HUES48 (cell line): ENCODE measurements around the gene GLIS2.
A peak's percentile ranks its signal among the peaks of the same experiment; 100 is the strongest.

Experiments
- H3K27ac ChIP-seq: one replicate; pipeline ENCODE4 v1.7.0; 2013; ENCODE audit warnings: low read depth, low read length, inconsistent platforms
- H3K27me3 ChIP-seq: 2 replicates; pipeline ENCODE4 v1.6.1; 2013; ENCODE audit warnings: mild to moderate bottlenecking, low read length; ENCODE audit not compliant: control insufficient read depth, insufficient read depth
- H3K36me3 ChIP-seq: 2 replicates; pipeline ENCODE4 v1.6.1; 2013; ENCODE audit warnings: low read length; ENCODE audit not compliant: control insufficient read depth, insufficient read depth
- H3K4me1 ChIP-seq: 2 replicates; pipeline ENCODE4 v1.6.1; 2013; ENCODE audit warnings: mild to moderate bottlenecking, low read length; ENCODE audit not compliant: control insufficient read depth, insufficient read depth
- H3K4me3 ChIP-seq: 2 replicates; pipeline ENCODE4 v1.5.1; 2013; ENCODE audit warnings: mild to moderate bottlenecking, low read depth, low read length
- H3K9ac ChIP-seq: 2 replicates; pipeline ENCODE4 v1.6.1; 2013; ENCODE audit warnings: mild to moderate bottlenecking, low read depth, low read length, moderate library complexity
- H3K9me3 ChIP-seq: 2 replicates; pipeline ENCODE4 v1.6.1; 2013; ENCODE audit warnings: low read length; ENCODE audit not compliant: control insufficient read depth, insufficient read depth

Gene GLIS2

GRCh38 chr16:4349332-4349731 lies 33.5 kb downstream of the GLIS2 start:
- Histone ChIP-seq H3K4me1 (no peaks in the 10 kb centered on the region), H3K36me3 (peaks cover 29% of the 10 kb centered on the region), H3K9ac (no peak overlapping the region), H3K9me3 (peaks cover 4% of the 10 kb centered on the region), H3K4me3 (no peak overlapping the region), H3K27me3 (no peaks in the 10 kb centered on the region), H3K27ac (no peak overlapping the region)

DNA sequence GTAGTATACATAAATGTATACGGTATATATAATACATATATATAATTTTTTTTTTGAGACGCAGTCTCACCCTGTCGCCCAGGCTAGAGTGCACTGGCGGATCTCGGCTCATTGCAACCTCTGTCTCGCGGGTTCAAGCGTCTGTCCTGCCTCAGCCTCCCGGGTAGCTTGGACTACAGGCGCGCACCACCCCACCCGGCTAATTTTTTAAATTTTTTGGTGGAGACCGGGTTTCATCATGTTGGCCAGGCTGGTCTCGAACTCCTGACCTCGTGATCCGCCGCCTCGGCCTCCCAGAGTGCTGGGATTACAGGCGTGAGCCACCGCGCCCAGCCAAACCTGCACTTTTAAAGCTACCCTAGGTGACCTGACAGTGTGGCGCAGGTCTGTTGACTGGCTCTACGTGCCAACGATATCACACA lies 34.5 kb downstream of the GLIS2 start:
- H3K36me3 ChIP-seq, result peaks cover 28% of the 10 kb centered on the region
- H3K9me3 ChIP-seq, result no peaks in the 10 kb centered on the region
- H3K4me1 ChIP-seq, result no peaks in the 10 kb centered on the region
- no peaks in the 10 kb centered on the region for H3K27me3 ChIP-seq
- H3K9ac ChIP-seq, result peak overlapping the region; percentile 74
- H3K4me3 ChIP-seq, result peak overlapping the region; percentile 84
- H3K27ac ChIP-seq, result no peak overlapping the region

DNA sequence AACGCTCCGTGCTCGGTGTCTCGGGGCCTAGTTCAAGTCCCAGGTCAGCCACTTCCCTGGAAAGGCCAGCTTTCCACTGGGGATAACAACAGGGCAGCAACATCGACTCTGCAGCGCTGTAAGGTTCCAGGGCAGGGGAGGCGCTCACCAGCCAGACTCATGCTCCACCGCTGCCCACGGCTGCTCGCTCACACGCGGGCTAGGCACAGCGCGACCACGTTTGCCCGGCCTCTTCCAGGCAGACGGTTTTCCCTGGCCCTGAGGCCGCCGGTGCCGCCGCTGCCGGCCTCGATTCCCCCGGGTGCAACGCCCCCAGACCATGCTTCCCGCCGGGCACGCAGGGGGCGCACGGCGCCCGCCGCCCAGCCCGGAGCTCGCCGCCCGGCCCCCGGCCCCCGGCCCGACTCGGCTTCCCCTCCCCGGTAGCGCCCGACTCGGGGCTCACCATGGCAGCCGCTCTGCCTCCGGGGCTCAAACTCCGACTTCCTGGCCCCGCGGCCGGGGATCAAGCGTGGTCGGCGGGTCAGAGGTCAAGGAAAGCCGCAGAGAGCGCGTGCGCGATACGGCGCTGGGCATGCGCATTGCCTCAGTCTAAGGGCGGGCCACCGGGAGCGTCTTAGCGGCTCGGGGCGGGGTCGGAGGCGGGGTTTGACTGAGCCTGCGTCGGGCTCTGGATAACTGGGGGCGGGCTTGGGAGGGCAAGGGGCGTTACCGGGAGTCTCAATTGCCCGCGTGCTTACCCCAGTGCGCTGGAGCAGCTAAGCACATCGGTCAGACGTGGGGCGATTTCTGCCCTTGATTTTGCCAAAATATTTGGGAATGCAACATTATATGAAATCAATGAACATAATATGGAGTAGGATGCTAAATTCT lies 35.2 kb downstream of the GLIS2 start, which contains the start of gene PAM16:
Gene PAM16, minus strand, starts transcription at position 535 of the 873 bp plus-strand sequence. Its CDS starts 87 bp downstream, at position 448.
- Histone ChIP-seq H3K9me3 (no peaks in the 10 kb centered on the region), H3K4me1 (no peaks in the 10 kb centered on the region), H3K36me3 (peaks cover 22% of the 10 kb centered on the region), H3K9ac (peak within 1 kb of the TSS; percentile 74), H3K27me3 (no peaks in the 10 kb centered on the region), H3K4me3 (peak within 1 kb of the TSS; percentile 84), H3K27ac (peak within 1 kb of the TSS; percentile 89)

- Histone ChIP-seq H3K27ac (no peak overlapping the region), H3K36me3 (peaks cover 17% of the 10 kb centered on the region), H3K4me3 (no peak overlapping the region), H3K4me1 (no peaks in the 10 kb centered on the region), H3K27me3 (no peaks in the 10 kb centered on the region), H3K9me3 (no peaks in the 10 kb centered on the region), H3K9ac (no peak overlapping the region)
Observed at GRCh38 chr16:4351880-4352279, 36.0 kb downstream of the GLIS2 start.

- Histone ChIP-seq H3K4me3 (no peak overlapping the region), H3K9ac (no peak overlapping the region), H3K27me3 (no peaks in the 10 kb centered on the region), H3K27ac (no peak overlapping the region), H3K9me3 (no peaks in the 10 kb centered on the region), H3K4me1 (no peaks in the 10 kb centered on the region), H3K36me3 (peaks cover 14% of the 10 kb centered on the region)
Observed at GRCh38 chr16:4352843-4353242, 37.0 kb downstream of the GLIS2 start.

- Histone ChIP-seq H3K27ac (no peak overlapping the region), H3K27me3 (no peaks in the 10 kb centered on the region), H3K9ac (no peak overlapping the region), H3K4me3 (no peak overlapping the region), H3K9me3 (no peaks in the 10 kb centered on the region), H3K36me3 (peaks cover 7% of the 10 kb centered on the region), H3K4me1 (no peaks in the 10 kb centered on the region)
Observed at GRCh38 chr16:4353675-4354074, 37.8 kb downstream of the GLIS2 start.

GRCh38 chr16:4354512-4355409 lies 38.9 kb downstream of the GLIS2 start:
- Histone ChIP-seq H3K27me3 (no peaks in the 10 kb centered on the region), H3K4me1 (0 out of 2 replicates have a peak, but pooled peaks cover 2% of the 10 kb centered on the region), H3K9me3 (no peaks in the 10 kb centered on the region), H3K4me3 (no peak overlapping the region), H3K9ac (no peak overlapping the region), H3K27ac (no peak overlapping the region), H3K36me3 (0 out of 2 replicates have a peak, but pooled peaks cover under 1% of the 10 kb centered on the region)

- H3K4me3 ChIP-seq, result no peak overlapping the region
- no peak overlapping the region for H3K9ac ChIP-seq
- H3K9me3 ChIP-seq, result no peaks in the 10 kb centered on the region
- H3K27me3 ChIP-seq, result no peaks in the 10 kb centered on the region
- no peak overlapping the region for H3K27ac ChIP-seq
- 0 out of 2 replicates have a peak, but pooled peaks cover 2% of the 10 kb centered on the region for H3K4me1 ChIP-seq
- no peaks in the 10 kb centered on the region for H3K36me3 ChIP-seq
Observed at GRCh38 chr16:4356820-4357219, 41.0 kb downstream of the GLIS2 start.

- no peak overlapping the region for H3K4me3 ChIP-seq
- no peaks in the 10 kb centered on the region for H3K9me3 ChIP-seq
- no peak overlapping the region for H3K27ac ChIP-seq
- no peaks in the 10 kb centered on the region for H3K36me3 ChIP-seq
- no peaks in the 10 kb centered on the region for H3K27me3 ChIP-seq
- no peak overlapping the region for H3K9ac ChIP-seq
- 0 out of 2 replicates have a peak, but pooled peaks cover 2% of the 10 kb centered on the region for H3K4me1 ChIP-seq
Observed at GRCh38 chr16:4358236-4358635, 42.4 kb downstream of the GLIS2 start.

DNA sequence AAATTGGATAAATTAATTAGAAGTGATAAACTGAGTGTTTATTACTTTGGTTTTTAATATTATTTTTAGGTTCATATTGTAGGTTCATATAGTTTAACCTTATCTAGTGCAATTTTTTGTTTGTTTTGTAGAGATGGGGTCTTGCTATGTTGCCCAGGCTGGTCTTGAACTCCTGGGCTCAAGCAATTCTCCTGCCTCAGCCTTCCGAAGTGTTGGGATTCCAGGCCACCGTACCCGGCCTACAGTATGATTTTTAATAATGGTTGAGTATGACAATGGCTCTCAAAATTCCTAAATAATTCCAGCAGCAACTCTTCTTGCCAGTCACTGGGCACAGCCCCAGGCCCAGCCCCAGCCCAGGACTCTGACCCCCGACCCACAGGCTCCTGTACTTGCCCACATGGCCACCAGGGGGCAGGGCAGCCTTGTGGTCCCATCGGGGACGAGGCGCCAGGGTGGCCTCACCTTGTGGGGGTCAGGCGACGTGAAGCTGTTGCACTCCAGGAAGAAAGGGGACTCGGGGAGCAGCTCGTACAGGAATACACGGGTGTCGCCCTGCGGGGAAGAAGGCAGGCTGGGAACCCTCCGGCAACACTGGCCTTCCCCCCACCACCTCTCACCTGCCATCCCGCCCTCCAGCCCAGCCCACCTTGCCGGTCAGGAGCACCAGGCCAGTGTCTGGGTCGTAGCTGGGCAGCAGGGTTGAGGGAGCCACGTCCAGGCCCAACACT lies 43.1 kb downstream of the GLIS2 start:
- Histone ChIP-seq H3K27ac (no peak overlapping the region), H3K4me1 (0 out of 2 replicates have a peak, but pooled peaks cover 2% of the 10 kb centered on the region), H3K9ac (no peak overlapping the region), H3K36me3 (no peaks in the 10 kb centered on the region), H3K27me3 (no peaks in the 10 kb centered on the region), H3K4me3 (no peak overlapping the region), H3K9me3 (no peaks in the 10 kb centered on the region)
